ENCODE data around the gene ST14. TPM values are rescaled to one million over a fixed set of nuclear protein-coding genes. Genes with fewer than 3 reads are reported as not detected.
A peak's percentile ranks its signal among the peaks of the same experiment; 100 is the strongest.

ST14 gene
- total and polyA plus RNA-seq, 10 of the 15 experiments (the other 5 are each of a cell fraction or from before 2014, with no cell fraction given), result 0.02 to 3.9 (median 0.73) TPM; not detected in 2

GRCh38 chr11:130151196-130151595 lies 8.4 kb upstream of the ST14 start (continued):
- TF ChIP-seq CTCF (IDR thresholded peaks at IDR 0.05 in 2 of 3, conservative IDR thresholded peaks at IDR 0.05 in 1 of 3; ENCODE audit: control insufficient read depth in 2 of 3, extremely low read depth in 1 of 3, insufficient read depth in 1 of 3, low read depth in 3 of 3, low read length in 3 of 3) (no peak), CEBPB (IDR thresholded peaks at IDR 0.05; ENCODE audit: borderline replicate concordance in 1 of 2, low read depth in 2 of 2, low read length in 2 of 2) (no peak), REST (IDR thresholded peaks at IDR 0.05; ENCODE audit: low read depth, low read length) (no peak), NR2C2 (IDR thresholded peaks at IDR 0.05; ENCODE audit: borderline replicate concordance, control insufficient read depth, insufficient read length, low read depth) (no peak), TAF1 (IDR thresholded peaks at IDR 0.05; ENCODE audit: borderline replicate concordance, low read depth, low read length) (no peak), SUZ12 (IDR thresholded peaks at IDR 0.05; ENCODE audit: unreplicated experiment) (no peak), JUND (IDR thresholded peaks at IDR 0.05; ENCODE audit: low read depth, low read length) (no peak), ZNF592 (IDR thresholded peaks at IDR 0.05) (no peak), MYC (IDR thresholded peaks at IDR 0.05; ENCODE audit: insufficient read depth, insufficient read length, insufficient replicate concordance, low read length, severe bottlenecking) (no peak), MYB (IDR thresholded peaks at IDR 0.05; ENCODE audit: borderline replicate concordance, low read depth, low read length) (no peak), EP300 (IDR thresholded peaks at IDR 0.05; ENCODE audit: borderline replicate concordance in 1 of 2, control insufficient read depth in 1 of 2, low read depth in 2 of 2, low read length in 2 of 2) (peak in 1 of 2 experiments; percentile 20; a peak in 2 of 4 replicates), SMAD5 (IDR thresholded peaks at IDR 0.05; ENCODE audit: low read depth) (no peak), NBN (IDR thresholded peaks at IDR 0.05) (no peak), EZH2 (IDR thresholded peaks at IDR 0.05; ENCODE audit: borderline replicate concordance, control insufficient read depth, low read depth, low read length) (no peak), KDM1A (IDR thresholded peaks at IDR 0.05; ENCODE audit: borderline replicate concordance) (no peak), SMAD1 (IDR thresholded peaks at IDR 0.05; ENCODE audit: low read depth, partially characterized antibody) (no peak)

All from GM12878 (cell line).